Neural cell (in vitro differentiated cells): Measurements from ENCODE around the gene MAG. TPM values are rescaled to one million over a fixed set of nuclear protein-coding genes. Genes with fewer than 3 reads are reported as not detected.

Experiments used
- H2AFZ ChIP-seq: fragments of 200-600, 300-800 bp; sonication (generic), shearing (Covaris generic); 2 replicates; pipeline ENCODE4 v1.6.0; 2014; ENCODE audit warnings: low read depth, mild to moderate bottlenecking, antibody characterized with exemption, low read length, moderate library complexity
- H3F3A ChIP-seq: fragments of 200-600 bp; shearing (Covaris generic); 2 replicates; pipeline ENCODE4 v1.6.1; 2016; ENCODE audit warnings: mild to moderate bottlenecking, moderate library complexity, mixed read lengths, antibody characterized with exemption, low read length; ENCODE audit not compliant: insufficient read depth, poor library complexity, severe bottlenecking
- H3K27ac ChIP-seq: fragments of 200-600, 300-800 bp; sonication (generic), shearing (Covaris generic); 2 replicates; pipeline ENCODE4 v1.5.1; 2014; ENCODE audit warnings: mild to moderate bottlenecking, low read length, moderate library complexity
- H3K27me3 ChIP-seq: fragments of 300-800, 200-600 bp; sonication (generic), shearing (Covaris generic); 2 replicates; pipeline ENCODE4 v1.6.0; 2014; ENCODE audit warnings: mild to moderate bottlenecking, low read depth, low read length, moderate library complexity; ENCODE audit not compliant: insufficient read depth
- H3K36me3 ChIP-seq: fragments of 300-800, 200-600 bp; sonication (generic), shearing (Covaris generic); 2 replicates; pipeline ENCODE4 v1.5.1; 2014; ENCODE audit warnings: mild to moderate bottlenecking, antibody characterized with exemption, low read length, moderate library complexity; ENCODE audit not compliant: insufficient read depth
- H3K4me2 ChIP-seq: fragments of 300-800, 200-600 bp; sonication (generic), shearing (Covaris generic); 2 replicates; pipeline ENCODE4 v1.6.0; 2014; ENCODE audit warnings: mild to moderate bottlenecking, low read length
- H3K4me3 ChIP-seq: fragments of 300-800, 200-600 bp; sonication (generic), shearing (Covaris generic); 2 replicates; pipeline ENCODE4 v1.5.1; 2014; ENCODE audit warnings: mild to moderate bottlenecking, low read length, moderate library complexity
- H3K79me2 ChIP-seq: fragments of 200-600 bp; shearing (Covaris generic); replicated peaks from 2 replicates; pipeline ENCODE4 v1.6.0; 2014; ENCODE audit warnings: mild to moderate bottlenecking, low read length, moderate library complexity; ENCODE audit not compliant: insufficient read depth
- H3K9ac ChIP-seq: fragments of 300-800, 200-600 bp; sonication (generic), shearing (Covaris generic); 2 replicates; pipeline ENCODE4 v1.6.1; 2016; ENCODE audit warnings: mild to moderate bottlenecking, low read length, mixed read lengths
- H3K9me2 ChIP-seq: fragments of 200-600 bp; shearing (Covaris generic); 2 replicates; pipeline ENCODE4 v1.6.1; 2016; ENCODE audit warnings: mild to moderate bottlenecking, low read length, mixed read lengths; ENCODE audit not compliant: insufficient read depth
- H3K9me3 ChIP-seq: fragments of 200-600, 300-800 bp; sonication (generic), shearing (Covaris generic); 2 replicates; pipeline ENCODE4 v1.6.1; 2016; ENCODE audit warnings: mild to moderate bottlenecking, mixed run types, low read length, moderate library complexity, mixed read lengths
- H4K20me1 ChIP-seq: fragments of 200-600 bp; shearing (Covaris generic); 2 replicates; pipeline ENCODE4 v1.6.1; 2016; ENCODE audit warnings: mild to moderate bottlenecking, mixed run types; ENCODE audit not compliant: insufficient read depth
- SMC3 ChIP-seq: fragments of 450-650 bp; conservative IDR thresholded peaks from 2 replicates; pipeline ENCODE4 v1.6.1; 2014; ENCODE audit warnings: antibody characterized with exemption, mild to moderate bottlenecking, moderate library complexity; ENCODE audit not compliant: poor library complexity
- polyA plus RNA-seq: library from polyadenylated mRNA; depleted of rRNA; stranded (reverse); fragments of >200 nt; gene quantifications from 2 replicates; pipeline ENCODE4 v1.2.3, GENCODE V29; 2014

The MAG gene
- polyA plus RNA-seq, 1 donor from 2014 or later: not detected

GRCh38 chr19:35363001-35363590, 71.1 kb downstream of the MAG start:
- no peaks in the 10 kb centered on the region for H3K79me2 ChIP-seq
- H3K27ac ChIP-seq: no peak overlapping the region
- no peaks in the 10 kb centered on the region for H3K27me3 ChIP-seq
- H3K9me2 ChIP-seq: no peaks in the 10 kb centered on the region
- no peak overlapping the region for H3K4me2 ChIP-seq
- no peak overlapping the region for H2AFZ ChIP-seq
- no peak for TF ChIP-seq SMC3
- no peaks in the 10 kb centered on the region for H4K20me1 ChIP-seq
- no peaks in the 10 kb centered on the region for H3K9me3 ChIP-seq
- no peak overlapping the region for H3K4me3 ChIP-seq
- no peak overlapping the region for H3K9ac ChIP-seq
- no peaks in the 10 kb centered on the region for H3F3A ChIP-seq
- no peaks in the 10 kb centered on the region for H3K36me3 ChIP-seq

Other genes with a start within 250 kb of the MAG start
- gene FXYD3, start 176.3 kb upstream of the MAG start, polyA plus RNA-seq: not detected in 2 replicates
- gene LGI4, start 157.1 kb upstream of the MAG start, polyA plus RNA-seq: 0.63 and 3.1 TPM in 2 replicates
- gene FXYD1, start 153.3 kb upstream of the MAG start, polyA plus RNA-seq: not detected in 2 replicates
- 35.7 and 37.6 TPM in 2 replicates for gene FXYD7, start 148.9 kb upstream of the MAG start, polyA plus RNA-seq
- gene FXYD5, start 137.4 kb upstream of the MAG start, polyA plus RNA-seq: not detected in 2 replicates
- gene FAM187B, start 63.4 kb upstream of the MAG start, polyA plus RNA-seq: not detected in 2 replicates
- not detected in 2 replicates for gene LSR, start 43.2 kb upstream of the MAG start, polyA plus RNA-seq
- 104 and 107 TPM in 2 replicates for gene USF2, start 23.2 kb upstream of the MAG start, polyA plus RNA-seq
- gene HAMP, start 9.6 kb upstream of the MAG start, polyA plus RNA-seq: not detected in 2 replicates
- gene CD22, start 37.0 kb downstream of the MAG start, polyA plus RNA-seq: not detected in 2 replicates
- not detected in 2 replicates for gene FFAR1, start 55.7 kb downstream of the MAG start, polyA plus RNA-seq
- not detected in 2 replicates for gene FFAR3, start 66.3 kb downstream of the MAG start, polyA plus RNA-seq
- not detected in 2 replicates for gene GPR42, start 78.9 kb downstream of the MAG start, polyA plus RNA-seq
- not detected in 2 replicates for gene FFAR2, start 156.1 kb downstream of the MAG start, polyA plus RNA-seq
- not detected in 2 replicates for gene KRTDAP, start 198.3 kb downstream of the MAG start, polyA plus RNA-seq
- not detected in 2 replicates for gene DMKN, start 221.5 kb downstream of the MAG start, polyA plus RNA-seq
- not detected in 2 replicates for gene SBSN, start 236.2 kb downstream of the MAG start, polyA plus RNA-seq
- gene GAPDHS, start 241.3 kb downstream of the MAG start, polyA plus RNA-seq: not detected in 2 replicates